Tongue (tissue), 2 donors: ENCODE results near the gene TSPAN9. TPM values are rescaled to one million over a fixed set of nuclear protein-coding genes. Genes with fewer than 3 reads are reported as not detected.
A peak's percentile ranks its signal among the peaks of the same experiment; 100 is the strongest.

Experiments
- DNase-seq: peaks from one replicate; pipeline ENCODE4 v3.0.0-alpha.2; 2015
- total RNA-seq: library from RNA; depleted of rRNA; stranded (reverse); fragments of >200 nt; gene quantifications from one replicate; pipeline ENCODE4 v1.2.3, GENCODE V29; 2014

The TSPAN9 gene
- total RNA-seq, 1 donor from 2014 or later: 162 TPM

DNA sequence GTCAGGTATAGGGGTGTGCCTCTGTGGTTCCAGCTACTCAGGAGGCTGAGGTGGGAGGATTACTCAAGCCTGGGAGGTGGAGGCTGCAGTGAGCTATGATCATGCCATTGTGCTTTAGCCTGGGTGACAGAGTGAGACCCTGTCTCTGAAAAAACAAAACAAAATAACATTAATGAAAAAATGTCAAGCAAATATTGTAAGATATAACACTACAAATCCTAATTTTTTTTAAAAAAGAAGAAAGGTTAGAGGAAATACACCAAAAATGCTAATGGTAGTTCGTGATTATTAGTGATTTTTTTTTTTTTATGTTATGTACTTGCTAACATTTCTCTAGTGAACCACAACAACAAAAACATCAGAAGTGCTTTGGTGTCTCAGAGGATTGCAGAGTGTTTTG lies 47.7 kb downstream of the TSPAN9 start:
- DNase-seq: no peak

DNA sequence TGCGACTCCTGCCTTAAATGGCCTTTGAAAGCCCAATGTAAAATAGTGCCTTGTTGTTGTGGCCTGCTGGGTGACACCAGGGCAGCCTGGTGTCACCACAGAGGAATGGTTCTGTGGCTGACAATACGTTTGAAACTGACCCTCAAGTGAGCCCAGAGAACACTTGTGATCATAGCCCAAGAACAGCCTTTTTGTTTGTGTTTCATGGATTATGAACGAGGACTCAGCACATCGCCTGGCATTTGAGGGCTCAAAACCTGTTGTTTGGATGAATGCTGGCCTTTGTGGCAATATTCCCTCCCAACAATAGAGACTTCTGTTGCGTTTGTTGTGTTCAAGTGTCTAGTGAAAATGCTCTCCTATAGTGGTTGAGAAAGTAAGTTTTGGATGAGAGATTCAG lies 48.5 kb downstream of the TSPAN9 start:
- DNase-seq: no peak

DNA sequence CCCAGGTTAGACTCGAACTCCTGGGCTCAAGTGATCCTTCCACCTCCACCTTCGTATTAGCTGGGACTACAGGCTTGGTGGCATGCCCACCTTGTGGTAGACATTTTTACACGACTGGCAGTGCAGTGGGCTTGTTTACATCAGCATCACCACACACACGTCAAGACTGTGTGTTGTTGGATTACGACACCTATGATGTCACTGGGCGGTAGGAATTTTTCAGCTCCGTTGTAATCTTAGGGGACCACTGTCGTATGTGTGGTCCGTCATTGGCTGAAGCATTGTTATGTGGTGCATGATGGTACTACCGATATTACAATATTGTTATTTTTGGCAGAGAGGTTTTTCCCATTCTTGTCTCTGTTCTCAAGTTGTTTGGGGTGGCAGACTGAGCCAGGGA lies 50.7 kb downstream of the TSPAN9 start:
- DNase-seq: no peak

DNA sequence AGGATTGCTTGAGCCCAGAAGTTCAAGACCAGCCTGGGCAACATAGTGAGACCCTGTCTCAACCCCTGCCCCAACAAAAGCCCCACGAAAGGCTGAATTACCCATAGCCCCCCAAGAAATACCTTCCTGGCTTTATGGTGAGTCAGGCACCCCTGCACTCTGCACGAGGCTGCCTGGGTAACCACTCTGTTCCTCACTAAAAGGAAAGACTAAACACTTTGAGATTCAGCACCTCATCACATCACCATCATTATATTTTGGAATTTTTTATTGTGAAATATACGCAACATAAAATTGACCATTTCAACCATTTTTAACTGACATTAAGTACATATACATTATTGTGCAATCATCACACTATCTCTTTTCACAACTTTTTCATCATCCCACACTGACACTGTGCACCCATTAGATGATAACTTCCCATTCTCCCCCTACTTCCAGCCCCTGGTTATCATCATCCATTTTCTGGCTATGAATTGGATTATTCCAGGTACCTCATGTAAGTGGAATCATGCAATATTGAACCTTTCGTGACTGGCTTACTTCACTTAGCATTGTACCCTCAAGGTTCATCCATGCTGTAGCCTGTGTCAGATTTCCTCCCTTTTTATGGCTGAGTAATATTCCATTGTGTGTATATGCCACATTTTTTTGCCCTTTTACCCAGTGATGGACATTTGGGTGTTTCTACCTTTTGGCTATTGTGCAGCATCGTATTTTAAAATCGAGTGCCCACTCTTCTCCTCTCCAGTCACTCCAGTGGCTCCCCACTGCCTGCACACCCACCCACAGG lies 51.5 kb downstream of the TSPAN9 start:
- DNase-seq: no peak

DNA sequence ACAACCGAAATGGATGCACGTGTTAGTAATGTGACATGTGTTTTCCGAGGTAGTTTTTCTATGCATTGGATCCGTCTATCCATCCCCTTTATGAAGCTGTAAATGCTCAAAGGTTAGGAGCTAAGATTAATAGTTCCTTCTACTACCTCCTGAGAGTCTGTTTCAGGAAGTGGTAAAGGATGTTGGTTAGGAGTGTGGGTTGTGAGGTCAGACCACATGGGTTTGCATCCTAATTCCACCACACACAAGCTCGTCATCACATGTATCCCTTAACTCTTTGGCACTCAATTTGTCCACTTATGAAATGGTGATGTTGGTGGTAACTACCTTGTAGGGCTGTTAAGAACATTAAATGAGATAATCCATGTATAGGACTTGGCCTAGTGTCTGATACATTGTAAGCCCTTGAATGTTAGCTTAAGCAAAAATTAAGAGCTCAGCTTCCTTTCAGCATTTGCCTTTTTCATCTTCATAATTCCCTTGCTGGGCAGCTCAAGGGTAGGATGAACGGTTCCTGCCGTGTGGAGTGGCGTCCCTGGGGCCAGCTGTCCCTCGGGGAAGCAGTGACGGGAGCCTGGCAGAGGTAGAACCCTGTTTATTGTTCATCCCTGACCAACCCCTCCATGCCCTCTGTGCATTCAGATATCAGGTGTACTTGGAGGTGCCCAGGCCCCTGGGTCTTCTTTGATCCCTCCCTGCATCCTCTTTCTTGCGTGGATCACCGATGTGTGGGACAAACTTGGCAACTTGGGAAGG lies 52.3 kb downstream of the TSPAN9 start:
- DNase-seq: no peak

DNA sequence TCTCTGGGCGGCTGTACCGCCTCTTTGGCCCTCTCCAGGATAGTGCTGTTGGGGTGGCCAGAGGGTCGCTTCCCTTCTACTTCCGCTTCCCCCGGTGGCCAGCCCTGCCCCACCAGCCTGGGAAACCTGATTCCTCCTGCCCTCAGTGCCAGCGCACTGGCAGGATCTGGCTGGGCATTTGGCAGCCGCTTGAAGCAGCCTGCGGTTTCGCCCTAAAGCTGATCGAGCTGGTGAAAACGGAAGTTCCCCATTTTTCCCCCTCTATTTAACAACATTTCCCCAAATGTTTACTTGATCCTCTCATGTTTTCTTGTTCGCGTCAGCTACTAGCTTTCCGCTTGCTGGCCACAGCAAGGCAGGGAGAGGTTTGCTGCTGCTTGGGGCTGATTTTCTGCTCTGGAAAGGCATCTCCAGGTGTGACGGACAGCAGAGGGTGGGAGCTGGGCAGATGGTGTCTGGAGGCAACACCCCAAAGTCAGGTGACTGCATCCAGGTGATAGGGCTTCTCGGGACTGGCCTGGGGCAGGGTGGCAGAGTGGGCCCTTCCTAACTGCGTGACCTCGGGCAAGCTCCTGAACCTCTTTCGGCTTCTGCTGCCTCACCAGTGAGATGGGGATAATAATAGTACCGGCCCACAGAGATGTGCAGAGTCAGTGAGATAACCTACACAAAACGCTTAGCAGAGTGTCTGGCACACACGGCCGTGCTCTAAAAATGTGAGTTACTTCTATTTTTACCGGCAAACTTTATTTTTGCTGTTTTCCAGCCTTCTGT lies 53.1 kb downstream of the TSPAN9 start:
- peak; percentile 69 for DNase-seq

DNA sequence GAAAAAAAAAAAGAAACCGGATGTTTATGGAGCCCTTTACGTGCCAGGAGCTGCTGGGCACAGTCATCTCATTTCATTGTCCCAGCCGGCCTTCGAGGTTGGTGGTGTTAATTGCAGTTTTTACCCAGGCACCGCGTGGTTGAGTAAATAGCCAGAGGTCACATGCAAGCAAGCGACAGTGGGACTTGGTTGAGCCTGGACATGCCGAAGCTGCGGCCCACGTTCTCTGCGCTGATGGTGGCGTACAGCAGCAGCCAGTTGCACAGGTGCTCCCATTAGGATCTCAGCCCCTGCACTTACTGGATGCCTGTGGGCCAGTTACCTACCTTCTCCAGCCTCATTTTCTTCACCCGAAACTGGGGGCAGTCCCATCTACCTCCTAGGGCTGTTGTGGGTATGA lies 54.0 kb downstream of the TSPAN9 start:
- DNase-seq: no peak

DNA sequence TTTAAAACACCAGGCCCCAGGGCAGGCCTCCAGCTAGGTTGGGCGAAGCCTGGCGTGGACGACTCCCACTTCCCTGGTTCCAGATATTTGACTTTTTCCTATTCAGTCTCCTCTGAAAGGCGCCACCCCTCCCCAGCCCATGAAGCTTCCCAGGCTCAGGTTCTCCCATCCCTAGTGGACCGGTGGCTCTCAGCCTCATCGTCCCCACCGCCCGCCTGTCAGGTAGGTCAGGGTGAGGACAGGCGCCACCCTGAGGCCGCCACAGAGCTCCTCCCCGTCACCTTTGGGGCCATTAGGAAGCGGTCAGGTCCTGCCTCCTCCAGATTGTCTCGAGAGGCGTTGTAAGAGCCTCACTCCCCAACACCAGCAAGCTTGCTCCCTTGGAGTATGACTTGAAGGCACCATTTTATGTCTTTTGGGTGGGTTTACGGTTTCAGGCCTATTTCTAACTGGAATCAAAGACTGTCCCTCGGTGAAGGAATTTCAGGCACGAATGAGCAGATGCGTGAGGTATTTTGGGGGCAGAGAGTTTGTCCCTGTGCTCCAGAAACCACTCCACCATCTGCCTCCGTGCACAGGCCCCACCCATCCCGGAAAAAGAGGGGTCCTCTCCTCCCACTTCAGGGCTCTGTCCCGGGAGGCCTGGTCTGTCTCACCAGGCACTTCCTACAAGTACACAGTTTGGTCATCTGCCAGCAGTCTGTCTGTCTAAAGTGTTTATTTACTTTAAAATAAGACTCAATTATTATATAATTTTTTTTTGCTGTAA lies 55.6 kb downstream of the TSPAN9 start:
- peak; percentile 41 for DNase-seq

DNA sequence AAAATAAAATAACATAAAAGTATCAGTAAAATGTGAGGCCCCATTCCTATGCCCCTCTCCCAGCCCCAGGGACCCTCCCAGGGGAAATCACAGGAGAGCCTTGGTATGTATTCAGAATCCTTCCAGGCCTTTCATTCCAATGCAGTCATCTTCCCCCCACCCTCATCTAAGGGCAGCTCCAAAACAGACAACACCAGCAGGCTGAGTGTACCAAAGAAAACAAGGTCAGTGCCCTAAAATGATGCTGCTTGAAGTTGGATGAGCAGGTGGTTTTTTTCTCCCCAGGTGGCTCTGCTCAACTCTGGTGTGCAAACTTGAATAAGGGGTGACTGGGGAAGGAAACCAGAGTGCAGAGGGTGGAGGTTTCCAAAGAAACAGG lies 56.2 kb downstream of the TSPAN9 start:
- DNase-seq: no peak

DNA sequence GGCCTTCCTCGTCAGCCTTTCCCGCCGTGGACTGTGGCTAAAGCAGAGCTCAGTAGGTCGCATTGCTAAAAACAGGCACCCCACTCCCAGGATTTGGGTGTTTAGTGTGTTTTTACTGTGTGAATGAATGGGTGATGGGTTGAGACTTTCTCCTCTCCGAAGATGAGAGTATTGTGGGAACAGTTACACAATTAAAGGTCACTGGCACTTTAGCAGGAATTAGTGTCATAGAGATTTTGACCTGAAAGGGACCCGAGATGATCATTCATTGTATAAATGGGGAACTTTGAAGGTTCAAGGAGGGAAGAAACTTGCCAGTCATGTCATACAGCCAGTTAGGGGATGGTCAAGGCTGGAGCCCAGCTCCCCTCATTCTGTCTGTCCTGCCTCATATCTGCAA lies 56.9 kb downstream of the TSPAN9 start:
- DNase-seq: no peak

DNA sequence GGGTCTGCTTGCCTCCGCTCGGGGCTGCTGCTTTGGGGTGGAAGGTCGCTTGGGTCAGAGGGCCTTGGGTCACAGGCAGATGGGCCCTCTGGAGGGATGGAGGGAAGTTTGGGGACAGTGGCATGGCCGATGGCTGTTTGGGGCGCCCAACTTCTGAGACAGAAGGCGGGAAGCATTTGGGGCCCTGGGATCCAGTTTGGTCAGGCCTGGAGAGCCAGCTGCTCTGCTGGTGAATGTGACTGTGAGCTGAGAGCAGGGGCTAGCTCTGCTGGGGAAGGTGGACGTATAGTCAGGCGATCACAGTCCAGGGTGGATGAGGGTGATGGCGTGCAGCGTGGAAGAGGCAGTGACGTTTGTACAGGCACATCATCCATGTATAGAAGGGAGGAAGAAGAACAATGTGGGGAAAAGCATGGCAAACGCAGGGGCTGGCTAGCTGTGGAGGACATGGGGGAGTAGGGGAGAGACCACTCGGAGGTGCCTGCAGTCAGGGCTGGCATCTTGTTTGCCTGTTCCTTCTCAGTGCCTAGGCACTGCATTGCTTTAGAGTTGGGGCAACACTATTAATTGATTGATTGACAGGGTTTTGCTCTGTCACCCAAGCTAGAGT lies 57.5 kb downstream of the TSPAN9 start:
- DNase-seq: no peak

DNA sequence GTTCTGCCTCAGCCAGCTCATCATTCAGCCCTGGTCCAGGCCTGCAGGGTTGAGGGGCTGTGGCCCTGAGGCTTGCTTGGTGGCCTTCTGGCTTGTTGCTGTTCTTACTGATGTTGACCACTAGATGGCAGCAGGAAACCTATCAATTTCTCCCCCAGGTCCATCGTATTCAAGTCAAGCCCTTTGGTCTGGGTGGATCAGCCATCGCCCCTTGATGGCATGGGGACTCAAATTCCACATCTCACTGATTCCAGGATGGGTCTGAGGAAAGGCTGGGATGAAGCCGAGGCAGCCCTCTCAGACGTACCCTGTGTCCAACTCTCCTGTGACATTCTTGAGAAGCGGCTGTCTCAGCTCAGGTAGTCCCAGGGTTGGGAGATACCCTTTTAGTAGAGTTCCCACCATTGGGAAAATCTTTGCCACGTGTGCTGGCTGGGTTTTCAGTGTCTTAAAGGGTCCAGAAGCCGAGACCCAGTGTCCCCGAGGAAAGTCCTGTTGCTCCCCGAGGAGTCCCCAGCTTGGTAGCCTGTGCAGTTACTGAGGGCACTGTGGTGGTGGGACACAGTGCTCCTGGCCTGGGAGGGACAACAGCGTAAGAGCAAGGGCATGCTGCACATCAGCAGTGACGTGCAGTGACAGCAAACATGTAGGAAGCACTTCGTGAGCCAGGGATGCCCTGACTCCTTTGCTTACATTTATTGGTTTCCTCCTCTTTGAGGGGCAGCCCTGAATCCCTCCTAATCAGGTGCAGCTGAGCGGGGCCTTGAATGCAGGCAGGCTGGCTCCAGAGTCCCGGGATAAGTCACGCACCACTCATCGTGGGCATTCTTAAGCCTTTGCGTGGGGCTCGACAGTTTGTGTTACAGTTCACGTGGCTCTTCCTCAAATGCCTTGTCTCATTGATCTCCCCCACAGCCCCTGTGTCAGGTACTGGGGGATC lies 58.6 kb downstream of the TSPAN9 start:
- peak; percentile 91 for DNase-seq

DNA sequence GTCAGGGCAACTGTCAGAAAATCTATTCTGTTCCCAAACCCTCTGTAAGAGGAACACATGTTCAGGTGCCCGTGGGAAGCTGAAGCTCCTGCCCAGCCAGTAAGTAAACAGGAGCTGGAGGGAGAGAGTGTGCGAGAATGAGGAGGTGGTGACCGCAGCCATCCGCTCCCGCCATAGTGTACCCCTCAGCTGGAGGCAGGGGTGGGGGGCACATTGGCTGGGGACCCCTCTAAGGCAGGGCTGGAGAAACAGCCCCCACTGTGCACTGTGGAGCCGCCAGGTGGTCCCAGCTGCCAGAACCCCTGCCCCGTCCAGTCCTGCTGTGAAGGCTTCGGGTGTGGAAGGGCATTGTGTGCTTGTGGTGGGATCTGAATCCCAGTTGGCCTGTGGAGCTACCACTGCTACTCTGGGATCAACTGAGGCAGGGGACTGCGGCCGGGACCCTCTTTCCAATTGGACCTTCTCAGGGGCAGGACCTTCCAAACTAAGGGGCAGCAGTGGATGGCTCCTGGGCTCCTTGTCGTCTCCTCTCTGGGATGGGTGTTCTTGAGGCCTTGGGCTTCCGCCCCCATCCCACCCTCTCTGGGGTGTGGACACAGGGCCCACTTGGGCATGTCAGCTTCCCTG lies 59.6 kb downstream of the TSPAN9 start:
- DNase-seq: no peak

DNA sequence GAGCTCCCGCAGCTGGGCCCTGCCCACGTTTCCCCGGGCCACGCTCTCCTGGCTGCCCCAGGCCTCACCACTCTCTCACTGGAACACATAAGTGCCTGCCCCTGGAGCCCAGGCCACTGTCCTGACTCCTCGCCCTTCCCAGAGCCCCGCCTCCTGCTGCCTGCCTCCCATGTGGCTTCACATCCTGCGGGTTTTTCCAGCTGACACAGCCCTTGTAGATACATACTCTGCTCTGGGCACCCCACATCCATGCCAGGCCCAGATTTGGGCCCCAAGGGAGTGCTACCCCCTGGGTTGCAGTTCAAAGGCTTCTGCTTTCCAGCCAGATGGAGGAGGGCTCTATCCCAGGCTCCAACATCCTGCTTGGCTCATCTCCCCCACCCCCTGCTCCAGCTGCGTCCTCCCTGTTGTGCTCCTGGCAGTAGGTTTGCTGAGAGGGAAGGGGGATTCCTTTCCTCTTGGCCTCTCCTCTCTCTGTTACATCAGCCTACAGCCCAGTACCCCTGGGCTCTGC lies 60.1 kb downstream of the TSPAN9 start:
- peak; percentile 92 for DNase-seq

DNA sequence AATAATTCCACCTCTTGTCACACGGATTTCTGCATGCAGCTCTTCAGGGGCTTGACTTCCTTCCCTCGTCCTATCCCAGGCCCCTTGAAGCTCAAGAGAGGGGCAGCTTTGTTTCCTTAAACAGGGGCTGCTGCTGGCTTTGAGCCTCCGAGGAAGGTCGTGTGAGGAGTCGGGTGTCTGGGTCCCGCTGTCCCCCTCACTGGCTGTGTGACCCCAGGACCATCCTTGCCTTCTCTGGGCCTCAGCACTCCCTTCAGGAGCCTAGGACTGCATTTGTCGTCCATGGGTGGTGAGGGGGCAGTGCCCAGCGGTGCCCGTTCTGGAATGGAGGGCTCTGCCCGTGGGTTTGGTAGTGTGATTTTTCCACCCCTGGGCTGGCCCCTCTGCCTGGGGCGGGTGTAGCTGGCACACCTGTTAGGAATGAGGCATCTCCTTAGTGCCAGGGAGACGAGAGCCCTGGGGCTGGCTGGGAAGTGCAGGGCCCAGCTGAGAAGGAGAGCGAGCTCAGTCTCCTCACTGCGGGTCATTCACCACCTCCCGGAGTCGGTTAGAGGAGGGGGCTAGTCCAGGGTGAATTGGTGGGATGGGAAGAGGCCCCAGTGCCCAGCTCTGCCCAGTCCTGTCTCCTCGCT lies 60.8 kb downstream of the TSPAN9 start:
- DNase-seq: no peak

DNA sequence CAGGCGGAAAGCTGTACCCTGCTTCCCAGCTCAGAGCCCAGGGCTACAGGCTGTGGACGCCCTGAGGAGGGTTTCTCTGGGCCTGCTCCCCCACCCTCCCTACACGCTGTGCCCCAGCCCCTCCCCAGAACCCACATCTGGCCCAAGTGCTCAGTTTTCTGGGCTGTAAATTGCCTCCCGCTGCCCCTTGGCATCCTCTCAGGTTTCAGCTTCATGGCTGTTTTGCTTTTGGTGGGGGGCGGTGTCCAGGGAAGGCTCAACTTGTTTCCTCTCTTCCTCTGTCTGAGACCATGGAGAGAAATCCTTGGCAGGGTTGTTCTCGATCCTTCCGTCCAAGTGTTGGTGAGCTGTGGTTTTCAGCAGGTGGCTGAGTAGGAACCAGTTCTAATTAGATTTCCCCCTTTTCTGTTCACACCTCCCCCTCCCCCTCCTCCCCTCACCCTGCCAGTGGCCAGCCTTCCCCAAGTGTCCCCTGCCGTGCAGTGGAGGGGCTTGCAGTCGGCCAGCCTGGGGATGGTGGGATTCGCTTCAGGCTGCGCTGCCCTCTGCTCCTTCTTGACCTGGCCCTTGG lies 61.8 kb downstream of the TSPAN9 start:
- DNase-seq: peak; percentile 94

DNA sequence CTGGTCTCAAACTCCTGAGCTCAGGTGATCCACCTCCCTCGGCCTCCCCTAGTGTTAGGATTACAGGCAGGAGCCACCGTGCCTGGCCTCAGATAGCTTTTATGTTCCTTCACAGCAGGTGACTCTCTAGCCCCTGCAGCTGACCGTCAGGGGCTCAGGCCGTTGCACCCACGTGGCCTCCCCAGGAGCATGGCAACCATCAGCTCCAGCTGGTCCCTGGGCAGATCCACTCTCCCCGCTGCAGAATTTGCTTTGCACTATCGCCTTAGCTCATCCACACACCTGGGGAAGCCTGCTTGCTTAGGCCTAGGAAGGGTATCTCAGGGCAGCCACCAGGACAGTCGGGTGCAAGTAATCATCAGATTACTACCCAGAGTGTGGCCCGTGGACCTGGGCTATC lies 62.6 kb downstream of the TSPAN9 start:
- no peak for DNase-seq

DNA sequence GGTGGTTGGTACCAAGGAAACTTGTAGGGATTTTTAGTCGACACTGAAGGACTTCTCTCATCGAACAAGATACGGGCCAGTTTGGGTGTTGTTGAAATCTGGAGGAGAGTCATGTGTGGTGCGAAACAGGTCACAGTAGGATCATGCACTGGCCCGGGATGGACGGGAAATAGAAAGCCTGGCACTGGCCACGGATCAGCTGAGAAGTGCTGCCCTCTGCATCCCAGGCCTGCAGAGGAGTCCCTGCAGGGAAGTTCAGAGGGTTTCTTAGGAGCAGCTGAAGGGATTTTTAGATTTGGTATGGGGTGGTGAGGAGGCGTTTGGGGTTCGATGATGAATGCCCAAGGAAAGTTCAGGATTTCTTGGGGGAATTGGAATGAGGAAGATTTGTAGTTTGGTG lies 63.1 kb downstream of the TSPAN9 start:
- no peak for DNase-seq
